ENCODE results near the gene IL3RA.
A peak's percentile ranks its signal among the peaks of the same experiment; 100 is the strongest.
"Not testable (repeated sequence)": the region's sequence is repeated elsewhere in the genome, so short reads cannot be mapped to it uniquely, and the experiment has no call there.

Gene IL3RA

GRCh38 chrX:1336331-1336943 lies at the start of gene IL3RA:
IL3RA (plus strand) TSS chrX:1336785; CDS start chrX:1341766, 4,981 bp downstream.
- DNase-seq = no peak

DNA sequence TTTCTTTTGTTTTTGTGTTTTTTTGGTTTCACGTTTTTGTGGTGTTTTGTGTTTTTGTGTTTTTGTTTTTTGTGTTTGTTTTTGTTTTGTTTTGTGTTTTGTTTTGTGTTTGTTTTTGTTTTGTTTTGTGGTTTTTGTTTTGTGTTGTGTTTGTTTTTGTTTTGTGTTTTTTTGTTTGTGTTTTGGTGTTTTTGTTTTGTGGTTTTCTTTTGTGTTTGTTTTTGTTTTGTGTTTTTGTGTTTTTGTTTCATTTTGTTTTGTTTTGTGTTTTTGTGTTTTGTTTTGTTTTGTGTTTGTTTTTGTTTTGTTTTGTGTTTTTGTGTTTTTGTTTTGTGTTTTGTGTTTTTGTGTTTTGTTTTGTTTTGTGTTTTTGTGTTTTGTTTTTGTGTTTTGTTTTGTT lies 47.0 kb upstream of the IL3RA start:
- no peak for DNase-seq

GRCh38 chrX:1291110-1291740 lies 45.4 kb upstream of the IL3RA start:
- DNase-seq = no peak

DNA sequence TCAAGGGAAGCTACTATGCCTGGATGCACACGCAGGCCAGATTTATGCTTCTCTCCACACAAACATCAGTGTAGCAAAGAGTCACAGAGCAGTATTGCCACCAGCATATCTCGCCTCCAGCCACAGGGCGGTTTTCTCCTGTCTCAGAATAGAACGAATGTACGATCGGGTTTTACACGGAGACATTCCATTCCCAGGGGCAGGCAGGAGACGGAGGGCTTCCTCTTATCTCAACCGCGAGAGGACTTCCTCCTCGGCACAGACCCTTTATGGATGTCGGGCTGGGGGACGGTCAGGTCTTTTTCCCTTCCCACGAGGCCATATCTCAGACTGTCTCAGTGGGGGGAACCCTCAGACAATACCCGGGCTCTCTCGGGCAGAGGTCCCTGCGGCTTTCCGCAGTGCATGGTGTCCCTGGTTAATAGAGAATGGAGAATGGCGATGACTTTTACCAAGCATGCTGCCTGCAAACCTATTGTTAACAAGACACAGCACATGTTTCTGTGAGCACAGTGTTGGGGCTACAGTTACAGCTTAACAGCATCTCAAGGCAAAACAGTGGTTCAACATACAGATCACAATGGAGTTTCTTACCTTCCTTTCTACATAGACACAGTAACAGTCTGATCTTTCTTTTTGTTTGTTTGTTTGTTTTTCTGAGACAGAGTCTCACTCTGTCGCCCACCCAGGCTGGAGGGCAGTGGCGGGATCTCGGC lies 43.9 kb upstream of the IL3RA start:
- no peak for DNase-seq

- no peak for DNase-seq
These were observed 42.1 kb upstream of the IL3RA start for GRCh38 chrX:1294301-1295067.

GRCh38 chrX:1295550-1295949 lies 41.0 kb upstream of the IL3RA start:
- no peak for DNase-seq

- not testable (repeated sequence) for DNase-seq
These were observed 39.0 kb upstream of the IL3RA start for GRCh38 chrX:1297591-1297990.

DNA sequence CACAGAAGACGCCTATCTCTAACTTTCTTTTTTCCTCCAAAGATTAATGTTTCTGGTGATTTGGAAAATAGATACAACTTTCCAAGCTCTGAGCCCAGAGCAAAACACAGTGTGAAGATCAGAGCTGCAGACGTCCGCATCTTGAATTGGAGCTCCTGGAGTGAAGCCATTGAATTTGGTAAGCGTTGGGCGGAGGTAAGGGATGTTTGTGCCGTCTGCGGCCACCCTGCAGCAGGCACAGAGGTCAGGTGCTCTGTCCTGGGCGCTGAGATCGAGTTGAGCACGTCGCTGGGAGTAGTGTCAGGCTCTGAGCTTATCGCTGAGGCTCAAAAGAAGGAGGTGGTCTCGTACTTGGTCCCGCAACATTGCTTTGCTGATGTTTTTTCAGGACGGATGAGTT lies 36.1 kb upstream of the IL3RA start:
- no peak for DNase-seq

GRCh38 chrX:1305411-1305810 lies 31.2 kb upstream of the IL3RA start:
- no peak for DNase-seq

GRCh38 chrX:1306909-1307625 lies 29.5 kb upstream of the IL3RA start:
- DNase-seq = no peak

GRCh38 chrX:1307626-1308340 lies 28.8 kb upstream of the IL3RA start:
- DNase-seq = no peak

DNA sequence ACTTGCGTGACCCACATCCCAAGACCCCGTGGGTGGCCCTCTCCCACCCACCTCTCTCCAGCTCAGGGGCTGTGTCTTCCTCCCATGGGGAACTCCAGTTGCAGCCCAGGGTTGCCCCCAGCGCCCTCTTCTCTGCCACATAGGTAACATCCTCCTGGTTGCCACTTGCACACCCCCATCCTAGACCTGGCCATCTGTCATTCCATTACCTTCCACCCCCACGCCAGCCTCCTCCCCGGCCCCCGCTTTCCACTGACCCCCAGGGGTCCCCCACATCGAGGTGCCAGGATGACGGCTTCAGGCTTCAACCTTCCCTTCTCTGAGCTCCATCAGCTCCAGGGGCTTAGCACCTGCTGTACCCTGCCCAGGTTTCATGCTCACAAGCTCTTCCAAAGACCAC lies 28.1 kb upstream of the IL3RA start:
- no peak for DNase-seq

DNA sequence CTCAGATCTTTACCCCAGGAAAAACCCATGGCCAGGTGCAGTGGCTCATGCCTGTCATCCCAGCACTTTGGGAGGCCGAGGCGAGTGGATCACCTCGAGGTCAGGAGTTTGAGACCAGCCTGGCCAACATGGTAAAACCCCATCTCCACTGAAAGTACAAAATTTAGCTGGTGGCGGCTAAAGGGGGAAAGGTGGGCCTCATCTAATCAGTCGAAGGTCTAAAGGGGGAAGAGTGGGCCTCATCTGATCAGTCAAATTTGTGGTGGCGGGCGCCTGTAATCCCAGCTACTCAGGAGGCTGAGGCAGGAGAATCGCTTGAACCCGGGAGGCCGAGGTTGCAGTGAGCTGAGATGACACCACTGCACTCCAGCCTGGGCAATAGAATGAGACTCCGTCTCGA lies 27.7 kb upstream of the IL3RA start:
- DNase-seq = not testable (repeated sequence)

GRCh38 chrX:1313788-1314187 lies 22.8 kb upstream of the IL3RA start:
- no peak for DNase-seq

DNA sequence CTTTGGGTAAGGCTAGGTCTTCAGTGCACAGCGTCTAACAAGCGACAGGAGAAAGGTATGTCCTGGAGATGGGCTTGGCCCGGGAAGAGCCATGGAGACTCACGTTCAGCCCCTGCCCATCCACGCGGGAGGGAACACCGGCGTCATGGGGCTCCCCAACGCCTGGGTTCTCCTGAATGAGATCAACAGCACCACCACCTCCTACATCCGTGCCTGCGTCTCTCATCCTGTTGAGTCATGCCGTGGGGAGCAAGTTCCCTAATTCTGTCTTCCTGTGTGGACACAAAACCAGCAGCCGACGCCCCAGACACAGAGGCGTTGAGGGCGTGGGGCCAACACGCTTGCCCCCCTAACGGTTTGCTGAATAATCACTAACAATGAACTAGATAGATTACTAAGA lies 20.1 kb upstream of the IL3RA start:
- DNase-seq = no peak

DNA sequence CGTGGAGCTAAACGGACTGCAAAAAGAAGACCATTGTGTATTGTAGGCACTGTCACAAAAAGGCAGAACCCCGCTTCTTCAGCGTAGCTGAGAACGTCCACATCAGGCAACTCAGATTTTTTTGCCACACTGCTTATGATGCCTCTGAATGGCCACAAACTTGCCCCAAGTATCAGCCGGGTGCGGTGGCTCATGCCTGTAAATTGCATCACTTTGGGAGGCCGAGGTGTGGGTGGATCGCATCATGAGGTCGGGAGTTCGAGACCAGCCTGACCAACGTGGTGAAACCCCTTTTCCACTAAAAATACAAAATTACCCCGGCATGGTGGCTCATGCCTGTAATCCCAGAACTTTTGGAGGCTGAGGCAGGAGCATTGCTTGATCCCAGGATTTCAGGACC lies 14.9 kb upstream of the IL3RA start:
- DNase-seq = no peak

GRCh38 chrX:1322393-1322792 lies 14.2 kb upstream of the IL3RA start:
- DNase-seq = no peak

DNA sequence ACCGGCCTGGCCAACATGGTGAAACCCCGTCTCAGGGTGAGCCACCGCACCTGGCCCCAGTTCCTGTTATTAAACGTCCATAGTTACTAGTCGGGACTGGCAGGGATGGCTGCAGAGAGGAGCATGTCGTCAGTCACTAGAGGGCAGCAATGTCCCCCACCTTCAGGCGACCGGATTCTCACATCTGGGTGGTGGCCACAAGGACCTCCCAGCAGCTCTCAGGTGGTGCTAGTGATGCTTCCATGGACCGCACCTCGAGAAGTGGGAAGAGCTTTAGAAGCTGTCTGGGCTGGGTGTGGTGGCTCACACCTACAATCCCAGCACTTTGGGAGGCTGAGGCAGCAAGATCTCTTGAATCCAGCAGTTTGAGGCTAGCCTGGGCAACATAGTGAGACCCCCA lies 13.3 kb upstream of the IL3RA start:
- peak; percentile 5 for DNase-seq

DNA sequence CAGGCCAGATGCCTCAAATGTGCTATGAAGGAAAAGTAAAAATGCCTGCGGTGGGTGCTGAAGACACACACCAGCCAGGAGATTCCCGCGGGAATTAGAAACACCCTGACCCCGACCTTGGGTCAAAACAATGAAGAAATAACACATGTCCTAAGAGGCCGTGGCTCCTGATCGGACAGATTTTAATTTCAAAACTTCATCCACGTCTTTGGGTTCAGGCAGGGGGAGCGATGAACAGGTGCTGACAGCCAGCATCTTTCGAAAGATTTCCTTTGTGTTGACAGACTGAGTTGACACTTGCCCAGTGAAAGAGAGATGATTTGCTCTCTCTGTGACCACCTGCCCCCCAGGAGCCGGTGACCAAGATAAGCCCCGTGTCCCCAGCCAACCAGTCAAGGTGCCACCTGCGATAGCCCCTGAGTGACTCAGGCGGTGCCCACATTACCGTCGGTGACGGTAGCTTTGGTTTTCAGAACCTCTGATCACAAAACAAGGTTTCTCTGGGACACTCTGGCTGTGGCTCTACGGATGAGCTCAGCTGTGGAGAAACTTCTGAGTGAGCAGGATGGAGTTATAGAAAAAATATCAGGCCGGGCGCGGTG lies 11.0 kb upstream of the IL3RA start:
- no peak for DNase-seq

GRCh38 chrX:1327651-1328304 lies 8.8 kb upstream of the IL3RA start:
- DNase-seq = no peak

- no peak for DNase-seq
These were observed 6.0 kb upstream of the IL3RA start for GRCh38 chrX:1330605-1331004.
